ENCODE measurements around the gene WDR5B. TPM values are rescaled to one million over a fixed set of nuclear protein-coding genes. Genes with fewer than 3 reads are reported as not detected.

Gene WDR5B
- total RNA-seq (10 to 100 TPM in 3 of 5 donors, 1 to 10 TPM in 2; 5.8 to 11.6 (median 10.0) TPM), total RNA-seq (7.9 to 32.8 (median 14.8) reads per million in 29 experiments)
- 19.1 TPM for total RNA-seq (2013)

GRCh38 chr3:122415762-122416654 is at the start of gene WDR5B:
Gene WDR5B, minus strand, starts transcription at chr3:122416062. Its CDS starts 534 bp downstream, at chr3:122415528.
- H3K27ac Mint-ChIP-seq = peak within 1 kb of the TSS; percentile 100
- H3K27ac ChIP-seq (ENCODE audit: low read length) = peak within 1 kb of the TSS; percentile 82
- H3K27me3 ChIP-seq (replicated peaks in 1 of 2; ENCODE audit: control insufficient read depth in 2 of 2, extremely low read depth in 1 of 2, insufficient read depth in 2 of 2, low read length in 1 of 2) = no peaks in the 10 kb centered on the region
- no peaks in the 10 kb centered on the region for H3K27me3 Mint-ChIP-seq
- peaks cover 14 to 15% of the 10 kb centered on the region in 2 experiments for H3K4me1 ChIP-seq (ENCODE audit: control insufficient read depth in 1 of 2, extremely low read depth in 1 of 2, insufficient read depth in 2 of 2, low read length in 2 of 2)
- H3K4me3 ChIP-seq (ENCODE audit: control insufficient read depth in 1 of 2, extremely low read depth in 1 of 2, low read length in 1 of 2) = peak within 1 kb of the TSS; percentile 65 to 86
- H3K36me3 ChIP-seq (ENCODE audit: control insufficient read depth in 2 of 2, extremely low read depth in 1 of 2, insufficient read depth in 1 of 2, low read length in 1 of 2) = peaks cover 0 to 14% of the 10 kb centered on the region in 2 donors
- no peaks in the 10 kb centered on the region for H3K9me3 ChIP-seq
- CTCF ChIA-PET = interaction anchor here (0.5 to 4.0 kb wide), 13 partner anchors 19 to 869 kb away, joined by 3 to 59 read pairs (median 3); partner anchors contain the start of genes FAM162A (in 2 of the 2), DTX3L (in 1 of the 2), HSPBAP1 (in 1 of the 2) and KPNA1 (in 1 of the 2)
- ATAC-seq (replicated peaks in 1 of 4) = peak; percentile 91 to 93 (median 92)
- H3K4me3 Mint-ChIP-seq = peak within 1 kb of the TSS; percentile 95 to 99 (median 99)
- peaks cover 45 to 66% (median 61%) of the 10 kb centered on the region in 3 donors for H3K4me1 Mint-ChIP-seq
- peak; percentile 91 to 100 (median 97) for DNase-seq
- POLR2A ChIA-PET = interaction anchor here (0.5 to 2.2 kb wide), 18 partner anchors 10 to 852 kb away, joined by 3 to 14 read pairs (median 4); partner anchors contain the start of genes FAM162A (in 2 of the 2), KPNA1 (in 2 of the 2), HCLS1 (in 1 of the 2) and HSPBAP1 (in 1 of the 2)
- peaks cover 15% of the 10 kb centered on the region for H3K36me3 Mint-ChIP-seq
- peaks cover 0 to 3% (median 0%) of the 10 kb centered on the region in 3 donors for H3K9me3 Mint-ChIP-seq
- under 1% methylated on average over 45 of the region's 48 CpGs for WGBS (ENCODE audit: insufficient coverage)

- Histone ChIP-seq H3K27ac (ENCODE audit: low read length) (no peak overlapping the region), H3K9me3 (no peaks in the 10 kb centered on the region), H3K4me3 (ENCODE audit: control insufficient read depth in 1 of 2, extremely low read depth in 1 of 2, low read length in 1 of 2) (no peak overlapping the region), H3K27me3 (replicated peaks in 1 of 2; ENCODE audit: control insufficient read depth in 2 of 2, extremely low read depth in 1 of 2, insufficient read depth in 2 of 2, low read length in 1 of 2) (no peaks in the 10 kb centered on the region), H3K4me1 (ENCODE audit: control insufficient read depth in 1 of 2, extremely low read depth in 1 of 2, insufficient read depth in 2 of 2, low read length in 2 of 2) (peaks cover 2 to 9% of the 10 kb centered on the region in 2 experiments), H3K36me3 (ENCODE audit: control insufficient read depth in 2 of 2, extremely low read depth in 1 of 2, insufficient read depth in 1 of 2, low read length in 1 of 2) (peaks cover 0 to 26% of the 10 kb centered on the region in 2 donors)
- no peak overlapping the region for H3K27ac Mint-ChIP-seq
- DNase-seq (no peak), ATAC-seq (replicated peaks in 1 of 4) (no peak)
- POLR2A ChIA-PET = interaction anchor here in 1 of 2 donors (1.0 kb wide), 1 partner anchor 41 kb away, joined by 11 read pairs; no protein-coding TSS in a partner anchor
- no CpG with 5 or more reads among the region's 1 CpG for WGBS (ENCODE audit: insufficient coverage)
- no peaks in the 10 kb centered on the region for H3K9me3 Mint-ChIP-seq
- no peaks in the 10 kb centered on the region for H3K27me3 Mint-ChIP-seq
- H3K36me3 Mint-ChIP-seq = peaks cover 35% of the 10 kb centered on the region
- no peak overlapping the region for H3K4me3 Mint-ChIP-seq
- peaks cover 16 to 26% (median 22%) of the 10 kb centered on the region in 3 donors for H3K4me1 Mint-ChIP-seq
- CTCF ChIA-PET = interaction anchor here in 1 of 2 donors (1.0 kb wide), 1 partner anchor 54 kb away, joined by 3 read pairs; no protein-coding TSS in a partner anchor
Measured at GRCh38 chr3:122464659-122465058, 48.8 kb upstream of the WDR5B start.

DNA sequence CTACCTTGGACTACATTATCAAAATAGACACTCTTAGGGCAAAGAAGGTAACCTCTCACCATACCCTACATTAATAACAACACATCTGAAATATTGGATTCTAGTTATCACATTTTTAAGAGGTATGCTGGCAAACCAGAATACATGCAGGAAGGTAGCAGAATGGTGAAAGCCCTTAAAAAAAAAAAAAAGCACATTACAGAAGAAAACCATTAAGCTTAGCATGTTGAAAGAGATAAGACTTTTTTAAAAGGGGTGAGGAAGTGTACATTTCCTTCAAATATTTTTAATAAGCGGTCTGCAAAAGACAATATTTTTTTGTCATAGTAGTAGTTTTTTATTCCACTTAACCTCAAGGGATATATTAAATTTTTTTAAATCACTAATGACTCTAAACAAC is 46.5 kb upstream of the WDR5B start:
- Histone ChIP-seq H3K9me3 (no peaks in the 10 kb centered on the region), H3K36me3 (ENCODE audit: control insufficient read depth in 2 of 2, extremely low read depth in 1 of 2, insufficient read depth in 1 of 2, low read length in 1 of 2) (peaks cover 0 to 46% of the 10 kb centered on the region in 2 donors), H3K4me3 (ENCODE audit: control insufficient read depth in 1 of 2, extremely low read depth in 1 of 2, low read length in 1 of 2) (no peak overlapping the region), H3K4me1 (ENCODE audit: control insufficient read depth in 1 of 2, extremely low read depth in 1 of 2, insufficient read depth in 2 of 2, low read length in 2 of 2) (no peaks in the 10 kb centered on the region), H3K27me3 (replicated peaks in 1 of 2; ENCODE audit: control insufficient read depth in 2 of 2, extremely low read depth in 1 of 2, insufficient read depth in 2 of 2, low read length in 1 of 2) (no peaks in the 10 kb centered on the region), H3K27ac (ENCODE audit: low read length) (no peak overlapping the region)
- no peaks in the 10 kb centered on the region for H3K9me3 Mint-ChIP-seq
- WGBS (ENCODE audit: insufficient coverage) = no CpG with 5 or more reads among the region's 1 CpG
- DNase-seq (no peak), ATAC-seq (replicated peaks in 1 of 4) (no peak)
- H3K27me3 Mint-ChIP-seq = no peaks in the 10 kb centered on the region
- no peak overlapping the region for H3K27ac Mint-ChIP-seq
- POLR2A ChIA-PET = interaction anchor here in 1 of 2 donors (0.6 kb wide), 1 partner anchor 9 kb away, joined by 3 read pairs; no protein-coding TSS in a partner anchor
- peaks cover 50% of the 10 kb centered on the region for H3K36me3 Mint-ChIP-seq
- H3K4me3 Mint-ChIP-seq = no peak overlapping the region
- CTCF ChIA-PET = no interaction called here
- H3K4me1 Mint-ChIP-seq = peaks cover 0 to 9% (median 4%) of the 10 kb centered on the region in 3 donors

- Mint-ChIP-seq H3K4me3 (no peak overlapping the region), H3K36me3 (peaks cover 47% of the 10 kb centered on the region), H3K9me3 (no peaks in the 10 kb centered on the region), H3K4me1 (peaks cover 0 to 9% (median 2%) of the 10 kb centered on the region in 3 donors), H3K27ac (no peak overlapping the region), H3K27me3 (no peaks in the 10 kb centered on the region)
- Histone ChIP-seq H3K27ac (ENCODE audit: low read length) (no peak overlapping the region), H3K9me3 (no peaks in the 10 kb centered on the region), H3K4me3 (ENCODE audit: control insufficient read depth in 1 of 2, extremely low read depth in 1 of 2, low read length in 1 of 2) (no peak overlapping the region), H3K4me1 (ENCODE audit: control insufficient read depth in 1 of 2, extremely low read depth in 1 of 2, insufficient read depth in 2 of 2, low read length in 2 of 2) (no peaks in the 10 kb centered on the region), H3K36me3 (ENCODE audit: control insufficient read depth in 2 of 2, extremely low read depth in 1 of 2, insufficient read depth in 1 of 2, low read length in 1 of 2) (peaks cover 0 to 48% of the 10 kb centered on the region in 2 donors), H3K27me3 (replicated peaks in 1 of 2; ENCODE audit: control insufficient read depth in 2 of 2, extremely low read depth in 1 of 2, insufficient read depth in 2 of 2, low read length in 1 of 2) (no peaks in the 10 kb centered on the region)
- CTCF ChIA-PET = no interaction called here
- POLR2A ChIA-PET = no interaction called here
- WGBS (ENCODE audit: insufficient coverage) = no CpG with 5 or more reads among the region's 3 CpGs
- ATAC-seq (replicated peaks in 1 of 4) = no peak
- DNase-seq = no peak
Measured at GRCh38 chr3:122461806-122462205, 45.9 kb upstream of the WDR5B start.

DNA sequence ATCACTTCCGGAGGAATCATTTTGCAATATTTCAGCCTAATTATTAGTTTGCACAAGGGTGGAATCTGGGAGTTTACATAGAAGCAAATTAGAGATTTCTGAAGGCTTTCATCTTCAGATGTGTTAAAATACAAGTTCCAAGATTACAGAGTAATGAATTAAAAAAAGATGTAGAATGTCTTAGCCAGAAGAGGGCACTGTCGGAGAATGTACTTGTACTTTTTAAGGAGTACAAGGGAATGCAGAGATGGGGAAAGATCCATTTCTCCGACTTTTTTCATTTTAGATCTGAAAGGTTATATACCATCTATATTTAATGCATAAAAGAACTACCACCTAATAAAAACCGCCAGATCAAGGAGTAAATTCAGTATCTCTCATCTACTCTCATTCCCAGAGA is 43.1 kb upstream of the WDR5B start:
- ATAC-seq (replicated peaks in 1 of 4) = no peak
- Mint-ChIP-seq H3K4me3 (no peak overlapping the region), H3K4me1 (peaks cover 0 to 9% (median 0%) of the 10 kb centered on the region in 3 donors), H3K27me3 (no peaks in the 10 kb centered on the region), H3K36me3 (peaks cover 53% of the 10 kb centered on the region), H3K9me3 (no peaks in the 10 kb centered on the region), H3K27ac (peak overlapping the region in 1 of 2 donors; percentile 44)
- DNase-seq = peak in 1 of 35 experiments; percentile 15
- Histone ChIP-seq H3K4me3 (ENCODE audit: control insufficient read depth in 1 of 2, extremely low read depth in 1 of 2, low read length in 1 of 2) (no peak overlapping the region), H3K27ac (ENCODE audit: low read length) (no peak overlapping the region), H3K36me3 (ENCODE audit: control insufficient read depth in 2 of 2, extremely low read depth in 1 of 2, insufficient read depth in 1 of 2, low read length in 1 of 2) (peaks cover 0 to 50% of the 10 kb centered on the region in 2 donors), H3K4me1 (ENCODE audit: control insufficient read depth in 1 of 2, extremely low read depth in 1 of 2, insufficient read depth in 2 of 2, low read length in 2 of 2) (no peaks in the 10 kb centered on the region), H3K27me3 (replicated peaks in 1 of 2; ENCODE audit: control insufficient read depth in 2 of 2, extremely low read depth in 1 of 2, insufficient read depth in 2 of 2, low read length in 1 of 2) (no peaks in the 10 kb centered on the region), H3K9me3 (no peaks in the 10 kb centered on the region)
- POLR2A ChIA-PET = interaction anchor here in 1 of 2 donors (0.6 kb wide), 1 partner anchor 54 kb away, joined by 5 read pairs; no protein-coding TSS in a partner anchor
- CTCF ChIA-PET = no interaction called here
- WGBS (ENCODE audit: insufficient coverage) = no CpG with 5 or more reads among the region's 4 CpGs

DNA sequence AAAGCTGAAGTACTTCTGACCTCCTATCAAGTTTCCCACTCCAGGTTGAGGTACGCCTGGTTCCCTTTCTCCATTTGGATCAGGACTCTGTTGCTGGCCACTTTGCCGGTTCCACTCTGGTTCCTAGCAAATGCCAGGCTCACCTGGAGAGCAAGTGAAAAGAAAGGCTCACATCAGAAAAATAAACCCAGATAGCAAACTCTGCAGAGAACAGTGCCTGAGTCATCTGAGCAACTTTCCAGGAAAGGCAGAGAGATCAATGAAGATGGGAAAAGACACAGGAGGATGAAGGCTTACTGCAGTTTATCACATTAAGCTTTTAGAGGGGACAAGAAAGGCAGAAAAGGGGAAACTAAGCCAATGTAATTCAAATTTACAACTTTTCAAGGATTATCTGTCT is 41.8 kb upstream of the WDR5B start:
- Mint-ChIP-seq H3K27ac (peak overlapping the region in 1 of 2 donors; percentile 64), H3K36me3 (peaks cover 49% of the 10 kb centered on the region), H3K27me3 (no peaks in the 10 kb centered on the region), H3K9me3 (no peaks in the 10 kb centered on the region), H3K4me3 (no peak overlapping the region), H3K4me1 (peaks cover 0 to 9% (median 0%) of the 10 kb centered on the region in 3 donors)
- Histone ChIP-seq H3K4me3 (ENCODE audit: control insufficient read depth in 1 of 2, extremely low read depth in 1 of 2, low read length in 1 of 2) (no peak overlapping the region), H3K27ac (ENCODE audit: low read length) (no peak overlapping the region), H3K9me3 (no peaks in the 10 kb centered on the region), H3K4me1 (ENCODE audit: control insufficient read depth in 1 of 2, extremely low read depth in 1 of 2, insufficient read depth in 2 of 2, low read length in 2 of 2) (no peaks in the 10 kb centered on the region), H3K36me3 (ENCODE audit: control insufficient read depth in 2 of 2, extremely low read depth in 1 of 2, insufficient read depth in 1 of 2, low read length in 1 of 2) (peaks cover 0 to 61% of the 10 kb centered on the region in 2 donors), H3K27me3 (replicated peaks in 1 of 2; ENCODE audit: control insufficient read depth in 2 of 2, extremely low read depth in 1 of 2, insufficient read depth in 2 of 2, low read length in 1 of 2) (no peaks in the 10 kb centered on the region)
- ChIA-PET POLR2A (interaction anchor here in 1 of 2 donors (0.6 kb wide), 1 partner anchor 35 kb away, joined by 4 read pairs; no protein-coding TSS in a partner anchor), CTCF (interaction anchor here (0.6 to 0.7 kb wide), 2 partner anchors 51 to 1127 kb away, joined by 3 read pairs; partner anchors contain the start of gene HACD2 (in 1 of the 2))
- ATAC-seq (replicated peaks in 1 of 4) = no peak
- WGBS (ENCODE audit: insufficient coverage) = 93% methylated on average over 2 of the region's 2 CpGs
- DNase-seq = no peak

Measured in T-cell (primary cell).